CD4-positive, alpha-beta T cell (primary cell): ENCODE data around the gene TMEM106B. TPM values are rescaled to one million over a fixed set of nuclear protein-coding genes. Genes with fewer than 3 reads are reported as not detected.

ENCODE experiments used
- ATAC-seq: fragments of 200-7000 bp; cut with Tn5 transposase; one replicate; pipeline ENCODE4 v1.10.0; 2022; ENCODE audit warnings: mild to moderate bottlenecking; ENCODE audit not compliant: poor library complexity
- CTCF ChIA-PET: fragments of 350-600 bp; sonication (Branson Sonifier 250); formaldehyde crosslinking; loops from one replicate; lab custom pipeline; 2021; ENCODE audit warnings: antibody characterized with exemption, inconsistent platforms; lab: Charles Lee
- POLR2A ChIA-PET: fragments of 350-600 bp; sonication (Branson Sonifier 250); formaldehyde crosslinking; loops from one replicate; lab custom pipeline; 2021; ENCODE audit warnings: antibody characterized with exemption, inconsistent platforms; lab: Charles Lee
- DNase-seq, 14 experiments: peaks; one replicate each; pipeline ENCODE4 v3.0.0-alpha.2; 2013 to 2020; ENCODE audit warnings: mixed read lengths in 2 of 14
- H3K27ac ChIP-seq, 2 donors: one replicate each; pipeline versions ENCODE4 v1.5.1 to v1.7.0; 2013; ENCODE audit warnings: low read length in 2 of 2, low read depth in 1 of 2, mild to moderate bottlenecking in 1 of 2
- H3K27me3 ChIP-seq, 2 experiments: 1 replicate in 1 of 2; 2 replicates in 1 of 2; pipeline versions ENCODE4 v1.6.1 to v1.7.0; 2013; ENCODE audit warnings: low read length in 2 of 2, control low read depth in 1 of 2, mild to moderate bottlenecking in 1 of 2, moderate library complexity in 1 of 2; ENCODE audit not compliant: insufficient read depth in 2 of 2, control insufficient read depth in 1 of 2
- H3K36me3 ChIP-seq: one replicate; pipeline ENCODE4 v1.6.1; 2013; ENCODE audit warnings: low read length, control low read depth; ENCODE audit not compliant: insufficient read depth
- H3K4me1 ChIP-seq: one replicate; pipeline ENCODE4 v1.6.1; 2013; ENCODE audit warnings: low read length, control low read depth; ENCODE audit not compliant: insufficient read depth
- H3K4me3 ChIP-seq: one replicate; pipeline ENCODE4 v1.5.1; 2013; ENCODE audit warnings: mild to moderate bottlenecking, low read length, moderate library complexity
- H3K9me3 ChIP-seq, 2 experiments: 1 replicate in 1 of 2; 2 replicates in 1 of 2; pipeline versions ENCODE4 v1.6.1 to v1.7.0; 2013; ENCODE audit warnings: low read length in 2 of 2, mild to moderate bottlenecking in 2 of 2, control low read depth in 1 of 2, moderate library complexity in 1 of 2; ENCODE audit not compliant: control insufficient read depth in 1 of 2, insufficient read depth in 1 of 2
- H3K27ac Mint-ChIP-seq: one replicate; pipeline ENCODE4 v1.8.0; 2020; ENCODE audit warnings: mixed read lengths
- H3K27me3 Mint-ChIP-seq: one replicate; pipeline ENCODE4 v1.8.0; 2021; ENCODE audit warnings: mixed read lengths
- H3K36me3 Mint-ChIP-seq: one replicate; pipeline ENCODE4 v1.8.0; 2021; ENCODE audit warnings: low read depth, mixed read lengths
- H3K4me1 Mint-ChIP-seq: one replicate; pipeline ENCODE4 v1.8.0; 2021; ENCODE audit warnings: low read depth, mixed read lengths
- H3K4me3 Mint-ChIP-seq: one replicate; pipeline ENCODE4 v1.8.0; 2020; ENCODE audit warnings: mild to moderate bottlenecking, mixed read lengths
- H3K9me3 Mint-ChIP-seq: one replicate; pipeline ENCODE4 v1.8.0; 2020; ENCODE audit warnings: mixed read lengths
- CTCF ChIP-seq: fragments of 200-600 bp; IDR thresholded peaks from one replicate; pipeline ENCODE4 v1.8.0; 2022; ENCODE audit warnings: antibody characterized with exemption, mild to moderate bottlenecking
- intact Hi-C, 2 experiments: fragments of 100-400 bp; cut with DNase I in 1 of 2; cut with micrococcal nuclease in 1 of 2; formaldehyde crosslinking; loops; one replicate each; pipeline versions ENCODE4 v1.15.1 to v1.9.0; 2023 to 2025; cut with DNase I, micrococcal nuclease
- total RNA-seq, 174 experiments: library from RNA in 2 of 174; stranded (reverse) in 2 of 174; gene quantifications; one replicate each; pipeline ENCODE4 v1.2.3 and lab custom pipeline; 2021 to 2026

TMEM106B gene
- total RNA-seq, 2 experiments from 2014 or later, result 16.9 to 17.5 TPM

GRCh38 chr7:12290761-12291160 lies 79.7 kb downstream of the TMEM106B start:
- ATAC-seq (no peak), DNase-seq (no peak)
- no peaks in the 10 kb centered on the region for H3K27me3 ChIP-seq
- CTCF ChIA-PET, result no interaction called here
- H3K36me3 ChIP-seq, result no peaks in the 10 kb centered on the region
- Mint-ChIP-seq H3K36me3 (no peaks in the 10 kb centered on the region), H3K27me3 (peaks cover 5% of the 10 kb centered on the region), H3K27ac (no peak overlapping the region), H3K9me3 (no peaks in the 10 kb centered on the region), H3K4me1 (no peaks in the 10 kb centered on the region), H3K4me3 (no peak overlapping the region)
- TF ChIP-seq CTCF, result no peak
- H3K4me1 ChIP-seq, result no peaks in the 10 kb centered on the region
- no peak overlapping the region for H3K27ac ChIP-seq
- POLR2A ChIA-PET, result no interaction called here
- no peak overlapping the region for H3K4me3 ChIP-seq
- intact Hi-C loops, result no loop called here
- H3K9me3 ChIP-seq, result peaks cover 0 to 7% of the 10 kb centered on the region in 2 experiments

- ATAC-seq, result no peak
- intact Hi-C loops, result loop anchor here in 1 of 2 experiments (1.0 kb wide), 1 partner anchor 225 kb away; no protein-coding TSS in a partner anchor
These were observed 80.8 kb downstream of the TMEM106B start for GRCh38 chr7:12291870-12292269.

More at GRCh38 chr7:12291870-12292269, 80.8 kb downstream of the TMEM106B start:
- Mint-ChIP-seq H3K27me3 (peaks cover 5% of the 10 kb centered on the region), H3K4me3 (no peak overlapping the region), H3K4me1 (no peaks in the 10 kb centered on the region), H3K27ac (no peak overlapping the region), H3K9me3 (no peaks in the 10 kb centered on the region), H3K36me3 (no peaks in the 10 kb centered on the region)
- no peaks in the 10 kb centered on the region for H3K4me1 ChIP-seq
- peak in 4 of 14 experiments; percentile 6 to 40 (median 18) for DNase-seq
- no peak overlapping the region for H3K4me3 ChIP-seq
- TF ChIP-seq CTCF, result peak; percentile 17
- H3K27me3 ChIP-seq, result no peaks in the 10 kb centered on the region
- H3K36me3 ChIP-seq, result no peaks in the 10 kb centered on the region
- peaks cover 0 to 7% of the 10 kb centered on the region in 2 experiments for H3K9me3 ChIP-seq
- CTCF ChIA-PET, result interaction anchor here (0.8 kb wide), 1 partner anchor 16 kb away, joined by 3 read pairs; no protein-coding TSS in a partner anchor
- POLR2A ChIA-PET, result interaction anchor here (0.6 kb wide), 1 partner anchor 80 kb away, joined by 3 read pairs; the partner anchor contains the start of gene TMEM106B
- H3K27ac ChIP-seq, result no peak overlapping the region

Other genes with a start within 250 kb of the TMEM106B start
- gene VWDE, start 192.6 kb downstream of the TMEM106B start, total RNA-seq, result 1 to 10 TPM; 1.5 TPM